ENCODE data around the gene E4F1. TPM values are rescaled to one million over a fixed set of nuclear protein-coding genes. Genes with fewer than 3 reads are reported as not detected.

The E4F1 gene
- total RNA-seq, 1 donor from 2014 or later = 33.0 TPM

DNA sequence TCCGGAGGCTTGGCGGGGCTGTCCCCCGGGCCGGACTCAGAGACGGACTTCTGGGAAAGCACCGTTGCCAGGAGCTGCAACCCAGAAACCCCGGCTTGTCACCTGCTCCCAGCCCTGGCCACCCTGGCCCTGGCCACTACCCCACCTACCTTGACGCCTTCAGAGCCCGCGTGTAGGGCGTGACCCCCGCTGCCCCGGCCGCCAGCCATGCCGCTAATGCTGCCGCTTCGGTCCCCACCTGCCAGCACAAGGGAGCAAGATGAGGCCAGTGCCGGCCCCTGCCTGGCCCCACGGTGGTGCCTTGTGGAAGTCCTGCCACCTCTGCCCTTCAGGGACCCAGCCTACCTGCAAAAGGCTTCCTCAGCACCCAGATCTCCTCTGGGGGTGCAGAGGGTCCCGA, 38.4 kb upstream of the E4F1 start:
- DNase-seq (ENCODE audit: low spot score in 2 of 2, unreplicated experiment in 2 of 2) = no peak
- Mint-ChIP-seq H3K4me3 (no peak overlapping the region), H3K27ac (no peak overlapping the region), H3K4me1 (no peaks in the 10 kb centered on the region), H3K27me3 (ENCODE audit: low read depth) (no peaks in the 10 kb centered on the region), H3K36me3 (peaks cover 2% of the 10 kb centered on the region), H3K9me3 (no peaks in the 10 kb centered on the region)
- TF ChIP-seq CTCF (IDR thresholded peaks at IDR 0.05; ENCODE audit: unreplicated experiment) = no peak

- H3K27ac Mint-ChIP-seq = no peak overlapping the region
- no peaks in the 10 kb centered on the region for H3K27me3 Mint-ChIP-seq (ENCODE audit: low read depth)
- H3K4me1 Mint-ChIP-seq = no peaks in the 10 kb centered on the region
- no peaks in the 10 kb centered on the region for H3K9me3 Mint-ChIP-seq
- no peak for DNase-seq (ENCODE audit: low spot score in 2 of 2, unreplicated experiment in 2 of 2)
- no peak overlapping the region for H3K4me3 Mint-ChIP-seq
- H3K36me3 Mint-ChIP-seq = peaks cover 2% of the 10 kb centered on the region
- no peak for TF ChIP-seq CTCF (IDR thresholded peaks at IDR 0.05; ENCODE audit: unreplicated experiment)
Observed at GRCh38 chr16:2186064-2186463, 37.3 kb upstream of the E4F1 start.

GRCh38 chr16:2186505-2186904, 36.9 kb upstream of the E4F1 start:
- H3K9me3 Mint-ChIP-seq = no peaks in the 10 kb centered on the region
- H3K4me1 Mint-ChIP-seq = no peaks in the 10 kb centered on the region
- H3K27ac Mint-ChIP-seq = no peak overlapping the region
- H3K4me3 Mint-ChIP-seq = no peak overlapping the region
- no peak for DNase-seq (ENCODE audit: low spot score in 2 of 2, unreplicated experiment in 2 of 2)
- no peak for TF ChIP-seq CTCF (IDR thresholded peaks at IDR 0.05; ENCODE audit: unreplicated experiment)
- no peaks in the 10 kb centered on the region for H3K27me3 Mint-ChIP-seq (ENCODE audit: low read depth)
- peaks cover 2% of the 10 kb centered on the region for H3K36me3 Mint-ChIP-seq

DNA sequence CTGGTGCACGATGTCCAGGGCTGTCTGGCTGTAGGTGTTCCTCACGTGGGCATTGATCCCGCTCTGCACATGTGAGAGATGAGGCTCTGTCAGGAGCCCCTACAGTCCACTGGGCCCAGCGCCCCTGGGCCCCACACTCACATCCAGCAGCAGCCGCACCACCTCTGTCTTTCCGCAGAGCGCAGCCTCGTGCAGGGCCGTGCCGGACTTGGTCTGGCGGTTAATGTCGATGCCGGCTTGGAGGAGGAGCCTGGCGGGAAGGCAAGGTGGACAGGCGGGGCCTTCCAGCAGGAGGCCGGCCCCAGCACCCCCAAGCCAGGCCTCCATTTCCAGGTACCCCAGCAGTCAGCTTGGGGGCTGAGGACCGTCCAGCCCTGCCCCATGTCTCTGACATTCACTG, 36.2 kb upstream of the E4F1 start:
- Mint-ChIP-seq H3K36me3 (peaks cover under 1% of the 10 kb centered on the region), H3K4me1 (no peaks in the 10 kb centered on the region), H3K27me3 (ENCODE audit: low read depth) (no peaks in the 10 kb centered on the region), H3K27ac (no peak overlapping the region), H3K9me3 (no peaks in the 10 kb centered on the region), H3K4me3 (no peak overlapping the region)
- no peak for TF ChIP-seq CTCF (IDR thresholded peaks at IDR 0.05; ENCODE audit: unreplicated experiment)
- DNase-seq (ENCODE audit: low spot score in 2 of 2, unreplicated experiment in 2 of 2) = no peak

- no peak for TF ChIP-seq CTCF (IDR thresholded peaks at IDR 0.05; ENCODE audit: unreplicated experiment)
- no peak for DNase-seq (ENCODE audit: low spot score in 2 of 2, unreplicated experiment in 2 of 2)
- Mint-ChIP-seq H3K36me3 (no peaks in the 10 kb centered on the region), H3K27ac (no peak overlapping the region), H3K4me3 (no peak overlapping the region), H3K27me3 (ENCODE audit: low read depth) (no peaks in the 10 kb centered on the region), H3K9me3 (no peaks in the 10 kb centered on the region), H3K4me1 (no peaks in the 10 kb centered on the region)
Observed at GRCh38 chr16:2188395-2188794, 35.0 kb upstream of the E4F1 start.

GRCh38 chr16:2189252-2189893, 34.0 kb upstream of the E4F1 start:
- DNase-seq (ENCODE audit: low spot score in 2 of 2, unreplicated experiment in 2 of 2) = no peak
- Mint-ChIP-seq H3K9me3 (no peaks in the 10 kb centered on the region), H3K36me3 (no peaks in the 10 kb centered on the region), H3K4me1 (peaks cover under 1% of the 10 kb centered on the region), H3K27me3 (ENCODE audit: low read depth) (peaks cover 2% of the 10 kb centered on the region), H3K27ac (no peak overlapping the region), H3K4me3 (no peak overlapping the region)
- TF ChIP-seq CTCF (IDR thresholded peaks at IDR 0.05; ENCODE audit: unreplicated experiment) = no peak
